Vagina (tissue), 2 donors: ENCODE measurements around the gene AP4E1.

Experiments
- CTCF ChIP-seq, 3 experiments: fragments of 450-650 bp in 2 of 3; fragments of 200-600 bp in 1 of 3; sonication (generic) in 1 of 3; IDR thresholded peaks; one replicate each; pipeline ENCODE4 v1.5.1; 2017 to 2019; ENCODE audit warnings: antibody characterized with exemption in 3 of 3, mild to moderate bottlenecking in 2 of 3, moderate library complexity in 2 of 3
- POLR2A ChIP-seq, 2 donors: fragments of 450-650 bp; IDR thresholded peaks; one replicate each; pipeline ENCODE4 v1.6.1; 2017; ENCODE audit warnings: antibody characterized with exemption in 2 of 2, mild to moderate bottlenecking in 2 of 2, moderate library complexity in 2 of 2

DNA sequence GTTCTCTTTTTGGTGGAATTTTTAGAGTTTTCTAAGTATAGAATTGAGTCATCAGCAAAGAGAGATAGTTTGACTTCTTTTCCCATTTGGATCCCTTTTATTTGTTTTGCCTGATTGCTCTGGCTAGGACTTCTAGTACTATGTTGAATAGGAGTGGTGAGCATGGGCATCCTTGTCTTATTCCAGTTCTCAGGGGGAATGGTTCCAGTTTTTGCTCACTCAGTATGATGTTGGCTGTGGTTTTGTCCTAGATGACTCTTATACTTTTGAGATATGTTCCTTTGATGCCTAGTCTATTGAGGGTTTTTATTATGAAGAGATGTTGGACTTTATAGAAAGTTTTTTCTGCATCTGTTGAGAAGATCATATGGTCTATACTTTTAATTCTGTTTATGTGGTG lies 113.7 kb downstream of the AP4E1 start:
- TF ChIP-seq POLR2A (IDR thresholded peaks at IDR 0.05) (no peak), CTCF (IDR thresholded peaks at IDR 0.05) (no peak)
